ENCODE measurements around the gene RBMS2. TPM values are rescaled to one million over a fixed set of nuclear protein-coding genes. Genes with fewer than 3 reads are reported as not detected.

The RBMS2 gene
- 9.1 to 12.2 TPM (median 11.0 TPM) in 5 replicates for total RNA-seq (2022; extraction: Qiagen RNA extraction)

GRCh38 chr12:56521590-56522371, at the start of gene RBMS2:
RBMS2 (plus strand) TSS chr12:56521820; CDS start chr12:56522024, 204 bp downstream.

GRCh38 chr12:56488041-56488955, 33.3 kb upstream of the RBMS2 start, which contains the start of gene GLS2:
GLS2 (minus strand) TSS chr12:56488161; CDS start chr12:56488118, 43 bp downstream.

GRCh38 chr12:56630180-56630632, 108.6 kb downstream of the RBMS2 start, which contains the start of gene BAZ2A:
BAZ2A (minus strand) TSS chr12:56630326; CDS start chr12:56617530, 12,796 bp downstream.

Other genes starting within 250 kb of the RBMS2 start
- 150 to 202 TPM (median 152 TPM) in 5 replicates for gene CS, start 221.5 kb upstream of the RBMS2 start, total RNA-seq (2022; extraction: Qiagen RNA extraction)
- gene CNPY2, start 205.8 kb upstream of the RBMS2 start, total RNA-seq (2022; extraction: Qiagen RNA extraction) = 91.7 to 148 TPM (median 140 TPM) in 5 replicates
- gene PAN2, start 187.8 kb upstream of the RBMS2 start, total RNA-seq (2022; extraction: Qiagen RNA extraction) = 13.6 to 17.4 TPM (median 14.0 TPM) in 5 replicates
- gene IL23A, start 182.9 kb upstream of the RBMS2 start, total RNA-seq (2022; extraction: Qiagen RNA extraction) = 0.43 to 0.69 TPM (median 0.53 TPM) in 5 replicates
- gene STAT2, start 161.7 kb upstream of the RBMS2 start, total RNA-seq (2022; extraction: Qiagen RNA extraction) = 10.4 to 14.3 TPM (median 12.1 TPM) in 5 replicates
- not detected in 5 replicates for gene APOF, start 159.0 kb upstream of the RBMS2 start, total RNA-seq (2022; extraction: Qiagen RNA extraction)
- gene TIMELESS, start 72.4 kb upstream of the RBMS2 start, total RNA-seq (2022; extraction: Qiagen RNA extraction) = 33.4 to 38.2 TPM (median 36.3 TPM) in 5 replicates
- 0.10 to 0.22 TPM (median 0.20 TPM) in 3 of 5 replicates, not detected in the others for gene MIP, start 67.2 kb upstream of the RBMS2 start, total RNA-seq (2022; extraction: Qiagen RNA extraction)
- gene SPRYD4, start 53.2 kb upstream of the RBMS2 start, total RNA-seq (2022; extraction: Qiagen RNA extraction) = 1.7 to 2.1 TPM (median 1.9 TPM) in 5 replicates
- gene GLS2, start 33.7 kb upstream of the RBMS2 start, total RNA-seq (2022; extraction: Qiagen RNA extraction) = 0.13 to 0.31 TPM (median 0.21 TPM) in 5 replicates
- 26.6 to 44.1 TPM (median 39.4 TPM) in 5 replicates for gene BAZ2A, start 108.5 kb downstream of the RBMS2 start, total RNA-seq (2022; extraction: Qiagen RNA extraction)
- 875 to 961 TPM (median 909 TPM) in 5 replicates for gene ATP5F1B, start 124.2 kb downstream of the RBMS2 start, total RNA-seq (2022; extraction: Qiagen RNA extraction)
- 350 to 444 TPM (median 376 TPM) in 5 replicates for gene PTGES3, start 166.5 kb downstream of the RBMS2 start, total RNA-seq (2022; extraction: Qiagen RNA extraction)
- gene NACA, start 203.5 kb downstream of the RBMS2 start, total RNA-seq (2022; extraction: Qiagen RNA extraction) = 1,471 to 1,612 TPM (median 1,521 TPM) in 5 replicates
- 23.7 to 32.4 TPM (median 25.2 TPM) in 5 replicates for gene PRIM1, start 230.5 kb downstream of the RBMS2 start, total RNA-seq (2022; extraction: Qiagen RNA extraction)
- gene HSD17B6, start 241.5 kb downstream of the RBMS2 start, total RNA-seq (2022; extraction: Qiagen RNA extraction) = 0.82 to 1.6 TPM (median 1.1 TPM) in 5 replicates

Data from A549 treated with Hydrocortisone at 1 μM for 4 hours (cell line).